Pancreas (tissue), 10 donors: ENCODE measurements around the gene CFAP100. TPM values are rescaled to one million over a fixed set of nuclear protein-coding genes. Genes with fewer than 3 reads are reported as not detected.

Experiments
- ATAC-seq, 4 donors: fragments of 200-7000 bp; cut with Tn5 transposase; one replicate each; pipeline versions ENCODE4 v1.8.0 to v1.9.1; 2020; ENCODE audit warnings: mild to moderate bottlenecking in 4 of 4, moderate library complexity in 4 of 4
- DNase-seq, 6 donors: peaks; one replicate each; pipeline ENCODE4 v3.0.0-alpha.2; 2020
- FAIRE-seq: peaks from 2 replicates; lab custom pipeline; 2012; peaks lifted over from hg19 to GRCh38; lab: Jason Lieb, UNC
- H3K27ac ChIP-seq, 4 donors: fragments of 200-600 bp; sonication (generic); 1 replicate in 3 of 4; 2 replicates in 1 of 4; pipeline versions ENCODE4 v1.5.0 to v1.8.0; 2020
- H3K27me3 ChIP-seq, 4 donors: fragments of 200-600 bp; one replicate each; pipeline ENCODE4 v1.8.0; 2021
- H3K36me3 ChIP-seq, 3 donors: fragments of 200-600 bp; sonication (generic) in 1 of 3; one replicate each; pipeline versions ENCODE4 v1.5.0 to v1.8.0; 2020 to 2021
- H3K4me1 ChIP-seq, 3 donors: fragments of 200-600 bp; one replicate each; pipeline ENCODE4 v1.8.0; 2021
- H3K4me3 ChIP-seq, 4 donors: fragments of 200-600 bp; sonication (generic) in 2 of 4; one replicate each; pipeline versions ENCODE4 v1.5.0 to v1.8.0; 2020 to 2021
- H3K9me3 ChIP-seq, 4 donors: fragments of 200-600 bp; one replicate each; pipeline ENCODE4 v1.8.0; 2021
- WGBS, 2 donors: extraction: QIAGEN DNeasy Blood & Tissue Kit; methylation state at CpG; one replicate each; pipeline ENCODE4 v1.1.7; 2013; 5-methylcytosine and 5-hydroxymethylcytosine counted together
- intact Hi-C, 3 donors: fragments of 100-400 bp; cut with DNase I; formaldehyde crosslinking; loops; one replicate each; pipeline versions ENCODE4 v1.11.1 to v1.14.2; 2022
- polyA plus RNA-seq, 2 donors: library from polyadenylated mRNA; stranded (reverse); fragments of 200-250 nt; gene quantifications; one replicate each; pipeline ENCODE4 v1.2.3, GENCODE V29; 2013
- total RNA-seq, 6 donors: library from RNA; stranded (reverse); fragmentation: NEBNext Ultra II Directional in 4 of 6; extraction: Animal tissue kit (Norgen Biotek cat#: 25700) in 4 of 6; gene quantifications; one replicate each; pipeline versions ENCODE4 v1.2.1 to v1.2.4, GENCODE V29; 2021 to 2023
- TF ChIP-seq, protein P1 (sequence below), 4 donors: fragments of 200-600 bp; sonication (generic) in 3 of 4; IDR thresholded peaks; one replicate each; pipeline versions ENCODE4 v1.5.0 to v1.8.0; 2021; ENCODE audit warnings: antibody characterized with exemption in 4 of 4
- donor health status: healthy with polysubstance abuse.
- donor health status: DM: no; HTN: no; CAD: no; lungs with moderate emphysema.
- donor health status: DM: no; HTN: no; CAD: no.
- donor health status: control.
- donor health status: control.
- donor health status: Bipolar disorder and iron deficiency.
- donor health status: DM: yes; HTN: yes; CAD: no.
- donor health status: DM: no; HTN: no; CAD: no.
- donor health status: DM: no; HTN: no; CAD: no.
- donor health status: DM: yes; HTN: yes; CAD: no.

Gene CFAP100
- total and polyA plus RNA-seq, 8 donors, result not detected

DNA sequence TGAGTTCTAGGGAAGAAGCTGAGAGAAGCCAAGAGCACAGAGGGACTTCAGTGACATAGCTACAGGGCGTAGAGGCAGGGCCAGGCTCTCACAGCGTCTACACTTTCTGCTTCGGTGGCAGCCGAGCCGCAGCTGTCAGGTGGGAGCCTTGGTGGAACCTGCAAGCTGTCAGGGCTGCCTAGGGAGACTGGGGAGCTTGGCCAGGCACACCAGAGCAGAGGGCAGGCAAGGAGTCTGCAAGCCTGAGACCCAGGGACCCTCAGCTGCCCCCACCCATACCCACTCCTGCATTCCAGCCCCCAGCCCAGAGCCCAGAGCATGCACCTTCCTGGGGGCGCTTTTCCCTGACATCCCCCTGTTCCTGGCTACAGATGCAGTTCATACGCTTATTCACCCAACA is 24.1 kb upstream of the CFAP100 start:
- H3K9me3 ChIP-seq, result no peaks in the 10 kb centered on the region
- WGBS, 2 donors, result 93 to 94% methylated on average over 7 of the region's 7 CpGs
- DNase-seq (peak in 1 of 6 donors; percentile 38), FAIRE-seq (no peak), ATAC-seq (no peak)
- no peaks in the 10 kb centered on the region for H3K36me3 ChIP-seq
- intact Hi-C loops, result loop anchor here in 1 of 3 donors (5.0 kb wide), 1 partner anchor 108 kb away; no protein-coding TSS in a partner anchor
- no peaks in the 10 kb centered on the region for H3K27me3 ChIP-seq
- no peak overlapping the region for H3K27ac ChIP-seq
- no peak overlapping the region for H3K4me3 ChIP-seq
- TF ChIP-seq, protein P1, sequence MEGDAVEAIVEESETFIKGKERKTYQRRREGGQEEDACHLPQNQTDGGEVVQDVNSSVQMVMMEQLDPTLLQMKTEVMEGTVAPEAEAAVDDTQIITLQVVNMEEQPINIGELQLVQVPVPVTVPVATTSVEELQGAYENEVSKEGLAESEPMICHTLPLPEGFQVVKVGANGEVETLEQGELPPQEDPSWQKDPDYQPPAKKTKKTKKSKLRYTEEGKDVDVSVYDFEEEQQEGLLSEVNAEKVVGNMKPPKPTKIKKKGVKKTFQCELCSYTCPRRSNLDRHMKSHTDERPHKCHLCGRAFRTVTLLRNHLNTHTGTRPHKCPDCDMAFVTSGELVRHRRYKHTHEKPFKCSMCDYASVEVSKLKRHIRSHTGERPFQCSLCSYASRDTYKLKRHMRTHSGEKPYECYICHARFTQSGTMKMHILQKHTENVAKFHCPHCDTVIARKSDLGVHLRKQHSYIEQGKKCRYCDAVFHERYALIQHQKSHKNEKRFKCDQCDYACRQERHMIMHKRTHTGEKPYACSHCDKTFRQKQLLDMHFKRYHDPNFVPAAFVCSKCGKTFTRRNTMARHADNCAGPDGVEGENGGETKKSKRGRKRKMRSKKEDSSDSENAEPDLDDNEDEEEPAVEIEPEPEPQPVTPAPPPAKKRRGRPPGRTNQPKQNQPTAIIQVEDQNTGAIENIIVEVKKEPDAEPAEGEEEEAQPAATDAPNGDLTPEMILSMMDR (IDR thresholded peaks at IDR 0.05), result no peak
- peaks cover 7 to 15% (median 11%) of the 10 kb centered on the region in 3 donors for H3K4me1 ChIP-seq

DNA sequence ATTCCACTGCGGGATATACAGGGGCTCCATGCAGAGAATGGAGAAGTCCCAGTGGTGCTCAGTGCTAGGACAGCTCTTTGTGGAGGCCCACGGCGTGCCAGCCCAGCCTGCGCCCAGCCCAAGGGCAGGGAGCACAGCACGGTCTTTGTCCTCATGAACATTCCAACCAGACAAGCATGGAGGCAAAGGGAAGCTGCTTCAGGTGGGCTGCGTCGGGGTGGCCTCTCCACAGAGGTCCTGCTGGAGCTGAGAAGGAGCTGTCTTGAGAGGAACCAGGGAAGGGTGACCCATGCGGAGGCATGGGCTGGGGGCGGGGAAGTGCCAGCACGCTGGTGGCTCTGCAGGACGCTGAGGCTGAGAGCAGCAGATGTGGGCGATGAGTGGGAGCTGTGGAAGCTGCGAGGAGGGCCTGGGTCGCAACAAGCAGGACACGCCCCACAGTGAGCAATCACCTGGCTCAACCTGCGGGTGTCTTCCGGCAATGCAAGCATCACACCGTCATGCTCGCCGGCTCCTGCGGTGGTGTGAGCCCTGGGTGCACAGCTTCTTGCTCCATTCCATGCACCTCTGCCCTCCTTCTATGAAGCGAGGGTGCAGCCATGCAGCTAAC is 23.5 kb upstream of the CFAP100 start:
- Histone ChIP-seq H3K4me3 (no peak overlapping the region), H3K27ac (no peak overlapping the region), H3K27me3 (no peaks in the 10 kb centered on the region), H3K9me3 (no peaks in the 10 kb centered on the region), H3K4me1 (peaks cover 7 to 15% (median 11%) of the 10 kb centered on the region in 3 donors), H3K36me3 (no peaks in the 10 kb centered on the region)
- 90% methylated on average over 19 to 22 of the region's 22 CpGs for WGBS, 2 donors
- no peak for FAIRE-seq
- peak in 2 of 6 donors; percentile 29 to 43 for DNase-seq
- no peak for ATAC-seq
- TF ChIP-seq, protein P1 (IDR thresholded peaks at IDR 0.05), result no peak
- intact Hi-C loops, result loop anchor here in 1 of 3 donors (5.0 kb wide), 1 partner anchor 109 kb away; no protein-coding TSS in a partner anchor

DNA sequence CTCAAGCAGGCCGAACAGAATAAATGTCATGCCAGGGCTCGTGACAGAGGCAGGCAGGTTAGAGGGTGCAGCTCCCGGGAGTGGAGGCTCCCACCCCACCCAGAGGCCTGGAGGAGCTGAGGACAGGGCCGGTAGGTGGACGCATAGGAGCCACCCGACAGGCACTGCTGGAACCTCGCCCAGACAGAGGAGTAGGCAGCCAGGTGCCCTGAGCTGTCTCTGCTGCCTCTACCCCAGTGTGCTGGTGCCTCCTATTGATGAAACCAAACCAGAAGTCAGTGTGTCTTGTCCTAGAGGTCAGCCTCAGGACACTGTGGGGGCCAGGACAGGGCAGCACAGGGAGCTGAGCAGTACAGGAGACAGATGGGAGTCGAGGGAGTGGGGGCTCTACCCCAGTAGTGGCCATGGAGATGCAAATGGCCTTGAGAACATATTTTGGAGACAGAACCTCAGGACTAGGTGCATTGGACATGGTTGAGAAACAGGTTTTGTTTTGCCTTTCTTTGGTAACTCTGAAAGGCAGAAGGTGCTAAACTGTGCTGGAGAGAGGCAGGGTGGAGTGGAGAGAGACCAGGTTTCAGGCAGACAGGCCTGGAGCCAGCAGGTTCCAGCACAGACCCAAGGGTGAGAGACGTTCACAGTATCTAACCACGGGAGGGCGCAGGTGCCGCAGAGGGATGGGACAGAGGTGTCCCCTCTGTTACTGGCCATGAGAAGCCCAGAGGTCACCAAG is 22.1 kb upstream of the CFAP100 start:
- FAIRE-seq, result no peak
- TF ChIP-seq, protein P1 (IDR thresholded peaks at IDR 0.05), result no peak
- Histone ChIP-seq H3K27me3 (no peaks in the 10 kb centered on the region), H3K4me3 (no peak overlapping the region), H3K36me3 (no peaks in the 10 kb centered on the region), H3K27ac (no peak overlapping the region), H3K9me3 (no peaks in the 10 kb centered on the region), H3K4me1 (peaks cover 0 to 7% (median 2%) of the 10 kb centered on the region in 3 donors)
- DNase-seq, result peak in 3 of 6 donors; percentile 42 to 63 (median 47)
- 59 to 61% methylated on average over 12 of the region's 12 CpGs for WGBS, 2 donors
- intact Hi-C loops, result loop anchor here in 1 of 3 donors (5.0 kb wide), 1 partner anchor 110 kb away; no protein-coding TSS in a partner anchor
- peak in 3 of 4 donors; percentile 42 to 84 (median 43) for ATAC-seq

DNA sequence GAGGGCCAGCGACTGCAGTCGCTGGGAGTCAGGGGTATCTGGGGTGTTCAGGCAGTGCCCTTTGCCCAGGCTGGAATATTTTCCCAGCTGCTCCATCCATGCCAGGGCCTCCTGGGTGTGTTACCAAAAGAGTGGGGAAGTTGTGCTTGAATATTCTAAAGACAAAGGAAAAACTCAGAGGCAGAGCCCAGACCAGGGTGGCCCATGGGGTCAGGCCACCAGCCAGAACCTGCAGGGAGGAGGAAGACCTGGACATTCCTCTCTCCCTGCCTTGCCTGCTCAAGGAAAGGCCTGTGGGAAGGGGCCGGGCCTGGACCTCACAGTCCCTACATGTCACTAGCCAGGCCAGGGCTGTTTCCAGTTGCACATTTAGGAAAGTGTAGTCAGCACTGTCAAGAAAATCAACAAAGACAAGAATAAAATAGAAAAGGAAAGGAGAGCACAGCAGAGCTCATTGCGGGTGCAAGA is 21.5 kb upstream of the CFAP100 start:
- 95 to 98% methylated on average over 4 of the region's 4 CpGs for WGBS, 2 donors
- intact Hi-C loops, result loop anchor here in 1 of 3 donors (5.0 kb wide), 1 partner anchor 111 kb away; no protein-coding TSS in a partner anchor
- FAIRE-seq, result no peak
- Histone ChIP-seq H3K36me3 (no peaks in the 10 kb centered on the region), H3K4me1 (peaks cover 0 to under 1% (median 0%) of the 10 kb centered on the region in 3 donors), H3K4me3 (no peak overlapping the region), H3K9me3 (no peaks in the 10 kb centered on the region), H3K27me3 (no peaks in the 10 kb centered on the region), H3K27ac (no peak overlapping the region)
- peak in 1 of 6 donors; percentile 28 for DNase-seq
- TF ChIP-seq, protein P1 (IDR thresholded peaks at IDR 0.05), result no peak
- ATAC-seq, result no peak
